GM06990 (cell line): Measurements from ENCODE around the gene IRS1.

ENCODE experiments used
- DNase-seq: peaks from one replicate; pipeline ENCODE4 v3.0.0-alpha.2; 2011; ENCODE audit not compliant: insufficient read length; ENCODE audit errors: extremely low read depth
- H3K27me3 ChIP-seq: replicated peaks from 2 replicates; pipeline ENCODE4 v1.6.0; 2011; ENCODE audit warnings: low read length; ENCODE audit not compliant: control insufficient read depth, insufficient read depth
- H3K36me3 ChIP-seq: 2 replicates; pipeline ENCODE4 v1.5.1; 2011; ENCODE audit warnings: low read length; ENCODE audit not compliant: control insufficient read depth, insufficient read depth
- H3K4me3 ChIP-seq: replicated peaks from 2 replicates; pipeline ENCODE4 v1.5.1; 2011; ENCODE audit warnings: low read depth, mild to moderate bottlenecking, control low read depth, low read length
- TF ChIP-seq, protein P1 (sequence below): IDR thresholded peaks from 2 replicates; pipeline ENCODE4 v1.5.1; 2011; ENCODE audit warnings: low read length, control low read depth, mild to moderate bottlenecking, inconsistent platforms; ENCODE audit not compliant: insufficient read depth, poor library complexity, severe bottlenecking

IRS1 gene

DNA sequence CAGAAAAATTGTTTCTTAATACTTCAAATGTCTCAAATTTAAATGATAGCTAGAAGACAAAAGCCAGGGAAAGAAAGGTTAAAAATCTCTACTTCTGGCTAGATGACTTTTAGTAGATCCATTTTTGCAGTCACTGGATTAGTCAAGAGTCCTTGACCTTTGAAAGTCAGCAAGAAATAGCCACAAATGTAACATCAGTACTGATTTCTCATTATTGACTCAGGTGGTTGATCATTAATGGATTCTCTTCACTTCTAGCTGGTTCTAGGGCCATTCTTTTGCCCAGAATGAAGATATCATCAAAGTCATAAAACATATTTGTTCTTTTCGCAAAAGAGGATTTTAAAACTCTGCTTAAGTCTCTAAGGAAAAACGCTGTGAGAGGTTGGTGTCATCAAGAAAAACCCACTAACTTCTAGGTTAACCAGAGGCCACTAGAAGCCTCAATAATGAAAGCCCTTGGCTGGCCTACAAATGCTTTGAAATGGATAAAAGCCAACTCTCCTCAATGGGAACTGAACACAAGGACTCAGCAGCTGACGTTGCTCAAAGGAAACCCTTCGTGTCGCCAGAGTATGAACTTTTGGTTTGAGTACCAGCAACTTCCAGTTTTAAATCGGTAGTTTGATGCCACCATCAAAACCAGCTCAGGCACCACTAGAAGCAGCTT, 66.3 kb downstream of the IRS1 start:
- TF ChIP-seq, protein P1, sequence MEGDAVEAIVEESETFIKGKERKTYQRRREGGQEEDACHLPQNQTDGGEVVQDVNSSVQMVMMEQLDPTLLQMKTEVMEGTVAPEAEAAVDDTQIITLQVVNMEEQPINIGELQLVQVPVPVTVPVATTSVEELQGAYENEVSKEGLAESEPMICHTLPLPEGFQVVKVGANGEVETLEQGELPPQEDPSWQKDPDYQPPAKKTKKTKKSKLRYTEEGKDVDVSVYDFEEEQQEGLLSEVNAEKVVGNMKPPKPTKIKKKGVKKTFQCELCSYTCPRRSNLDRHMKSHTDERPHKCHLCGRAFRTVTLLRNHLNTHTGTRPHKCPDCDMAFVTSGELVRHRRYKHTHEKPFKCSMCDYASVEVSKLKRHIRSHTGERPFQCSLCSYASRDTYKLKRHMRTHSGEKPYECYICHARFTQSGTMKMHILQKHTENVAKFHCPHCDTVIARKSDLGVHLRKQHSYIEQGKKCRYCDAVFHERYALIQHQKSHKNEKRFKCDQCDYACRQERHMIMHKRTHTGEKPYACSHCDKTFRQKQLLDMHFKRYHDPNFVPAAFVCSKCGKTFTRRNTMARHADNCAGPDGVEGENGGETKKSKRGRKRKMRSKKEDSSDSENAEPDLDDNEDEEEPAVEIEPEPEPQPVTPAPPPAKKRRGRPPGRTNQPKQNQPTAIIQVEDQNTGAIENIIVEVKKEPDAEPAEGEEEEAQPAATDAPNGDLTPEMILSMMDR, result no peak

DNA sequence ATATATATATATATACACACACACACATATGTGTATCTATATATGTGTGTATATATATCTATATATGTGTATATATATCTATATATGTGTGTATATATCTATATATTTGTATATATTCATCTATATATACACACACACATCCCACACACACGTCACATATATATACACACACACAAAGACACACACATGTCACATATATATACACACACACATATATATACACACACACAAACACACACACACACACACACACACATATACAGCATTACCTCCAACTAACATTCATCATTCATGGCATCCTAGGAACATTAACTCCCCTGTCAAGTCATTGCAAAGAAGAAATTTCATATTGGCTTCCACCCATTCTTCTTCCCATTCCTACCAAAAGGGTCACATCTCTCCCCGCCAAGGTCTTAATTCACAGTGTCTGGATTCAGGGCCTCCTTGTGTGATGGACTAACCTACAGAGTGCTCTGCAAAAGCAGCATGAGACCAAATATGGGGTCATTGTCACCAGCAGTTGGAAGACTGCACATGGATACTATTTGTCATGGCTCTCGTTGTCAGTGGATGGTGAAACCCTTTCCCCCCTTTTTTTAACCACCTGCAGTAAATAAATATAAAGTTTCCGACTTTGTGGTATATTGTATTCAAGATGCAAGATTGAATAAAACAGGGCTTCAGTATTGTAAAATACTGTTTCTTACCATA, 67.0 kb downstream of the IRS1 start:
- Histone ChIP-seq H3K36me3 (no peaks in the 10 kb centered on the region), H3K4me3 (no peak overlapping the region), H3K27me3 (no peaks in the 10 kb centered on the region)
- no peak for DNase-seq
- TF ChIP-seq, protein P1, result no peak

More for the DNA sequence above, 66.3 kb downstream of the IRS1 start:
- no peaks in the 10 kb centered on the region for H3K36me3 ChIP-seq
- no peak for DNase-seq
- no peak overlapping the region for H3K4me3 ChIP-seq
- no peaks in the 10 kb centered on the region for H3K27me3 ChIP-seq

DNA sequence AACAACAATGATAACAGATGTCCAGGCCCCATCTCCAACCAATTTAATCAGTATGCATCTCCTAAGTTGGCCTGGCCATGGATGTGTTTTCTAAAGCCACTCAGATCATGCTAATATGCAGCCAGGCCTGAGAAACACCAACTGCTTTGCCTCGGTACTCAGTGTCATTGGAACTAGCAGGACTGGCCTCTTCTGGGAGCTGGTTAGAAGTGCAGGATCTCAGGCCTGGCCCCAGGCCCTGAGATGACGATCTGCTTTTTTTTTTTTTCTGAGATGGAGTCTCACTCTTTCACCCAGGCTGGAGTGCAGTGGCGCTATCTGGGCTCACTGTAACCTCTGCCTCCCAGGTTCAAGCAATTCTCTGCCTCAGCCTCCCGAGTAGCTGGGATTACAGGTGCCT, 69.1 kb downstream of the IRS1 start:
- DNase-seq, result no peak

DNA sequence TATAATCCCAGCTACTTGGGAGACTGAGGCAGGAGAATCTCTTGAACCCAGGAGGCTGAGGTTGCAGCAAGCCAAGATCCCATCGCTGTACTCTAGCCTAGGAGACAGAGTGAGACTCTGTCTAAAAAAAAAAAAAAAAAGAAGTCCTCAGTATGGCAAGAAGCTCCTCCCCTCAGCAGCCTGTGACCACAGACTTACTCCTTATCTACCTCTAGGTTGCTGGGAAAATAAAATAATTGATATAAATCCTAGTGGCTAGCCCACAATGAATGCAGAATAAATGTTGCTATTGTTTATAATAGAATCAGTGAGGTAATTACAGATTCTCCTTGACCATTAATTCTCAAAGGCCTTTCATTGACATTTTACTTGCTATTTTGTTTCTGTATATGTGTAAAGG, 70.6 kb downstream of the IRS1 start:
- Histone ChIP-seq H3K36me3 (no peaks in the 10 kb centered on the region), H3K4me3 (no peak overlapping the region), H3K27me3 (no peaks in the 10 kb centered on the region)
- no peak for DNase-seq
- TF ChIP-seq, protein P1, result no peak

More for the DNA sequence above, 69.1 kb downstream of the IRS1 start:
- Histone ChIP-seq H3K36me3 (no peaks in the 10 kb centered on the region), H3K27me3 (no peaks in the 10 kb centered on the region), H3K4me3 (no peak overlapping the region)
- TF ChIP-seq, protein P1, result no peak

DNA sequence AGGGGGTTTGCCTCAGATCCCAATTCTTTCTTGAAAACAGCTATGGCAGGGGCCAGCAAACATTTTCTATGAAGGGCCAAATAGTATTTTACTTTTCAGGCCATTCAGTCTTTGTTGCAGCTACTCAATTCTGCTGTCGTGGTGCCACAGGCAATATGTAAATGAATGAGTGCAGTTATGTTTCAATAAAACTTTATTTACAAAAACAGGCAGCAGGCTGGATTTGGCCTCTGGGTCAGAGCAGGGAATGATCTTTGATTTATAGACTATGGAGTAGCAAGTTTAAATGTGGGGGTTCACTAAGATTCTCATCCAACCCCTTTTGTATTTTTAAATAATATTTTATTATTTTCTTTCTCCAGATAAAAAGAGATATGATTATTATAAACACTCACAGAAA, 72.4 kb downstream of the IRS1 start:
- Histone ChIP-seq H3K36me3 (no peaks in the 10 kb centered on the region), H3K4me3 (no peak overlapping the region), H3K27me3 (no peaks in the 10 kb centered on the region)
- DNase-seq, result no peak
- TF ChIP-seq, protein P1, result no peak
